HEK293 (cell line): Measurements from ENCODE around the gene XRN1.

Experiments
- CTCF ChIA-PET: fragments of 350-600 bp; formaldehyde crosslinking; extraction: SDS; loops from one replicate; lab custom pipeline; 2021; ENCODE audit warnings: antibody characterized with exemption; lab: Yijun Ruan, JAX
- POLR2A ChIA-PET: fragments of 300-600 bp; formaldehyde crosslinking; extraction: SDS; loops from one replicate; lab custom pipeline; 2020; ENCODE audit warnings: antibody characterized with exemption, inconsistent platforms; lab: Yijun Ruan, JAX
- H3K27ac ChIP-seq: fragments of 200-500 bp; sonication (Bioruptor generic); 2 replicates; pipeline ENCODE4 v1.5.1; 2014; ENCODE audit warnings: low read depth, low read length, control low read depth, inconsistent platforms; ENCODE audit errors: extremely low read depth
- H3K36me3 ChIP-seq, 2 experiments: fragments of 200-500 bp in 1 of 2; sonication (Bioruptor generic) in 1 of 2; 1 replicate in 1 of 2; 2 replicates in 1 of 2; pipeline ENCODE4 v1.5.1; 2014 to 2017; ENCODE audit warnings: inconsistent platforms in 2 of 2, low read length in 2 of 2; ENCODE audit not compliant: control insufficient read depth in 2 of 2, insufficient read depth in 1 of 2
- H3K4me1 ChIP-seq: fragments of 200-500 bp; sonication (Bioruptor generic); 2 replicates; pipeline ENCODE4 v1.5.1; 2014; ENCODE audit warnings: mild to moderate bottlenecking, low read length, inconsistent platforms; ENCODE audit not compliant: control insufficient read depth, insufficient read depth
- H3K4me3 ChIP-seq: 2 replicates; pipeline ENCODE4 v1.5.1; 2011; ENCODE audit warnings: low read depth, mild to moderate bottlenecking, control low read depth, low read length, moderate library complexity
- H3K9me3 ChIP-seq: fragments of 200-500 bp; sonication (Bioruptor generic); 2 replicates; pipeline ENCODE4 v1.5.1; 2014; ENCODE audit warnings: low read depth, low read length, inconsistent platforms; ENCODE audit not compliant: control insufficient read depth, insufficient read depth
- FEZF1 ChIP-seq: fragments of 450-650 bp; formaldehyde crosslinking; IDR thresholded peaks from 2 replicates; pipeline ENCODE4 v1.5.1; 2016; ENCODE audit warnings: missing biosample characterization, missing genetic modification characterization
- GLI2 ChIP-seq: fragments of 450-650 bp; formaldehyde crosslinking; IDR thresholded peaks from 2 replicates; pipeline ENCODE4; 2017; ENCODE audit warnings: missing biosample characterization, missing genetic modification characterization, low read depth, borderline replicate concordance
- GLI4 ChIP-seq: fragments of 450-650 bp; formaldehyde crosslinking; IDR thresholded peaks from 2 replicates; pipeline ENCODE4 v1.5.1; 2016; ENCODE audit warnings: missing biosample characterization, missing genetic modification characterization
- PBX3 ChIP-seq: sonication (generic); formaldehyde crosslinking; IDR thresholded peaks from 2 replicates; pipeline ENCODE4 v1.8.1; 2022; ENCODE audit warnings: mild to moderate bottlenecking, moderate library complexity, missing genetic modification reagents
- PRDM10 ChIP-seq: fragments of 450-650 bp; formaldehyde crosslinking; IDR thresholded peaks from 2 replicates; pipeline ENCODE4 v1.5.1; 2016; ENCODE audit warnings: missing biosample characterization, missing genetic modification characterization
- TSHZ1 ChIP-seq: fragments of 450-650 bp; formaldehyde crosslinking; IDR thresholded peaks from 2 replicates; pipeline ENCODE4 v1.5.1; 2016; ENCODE audit warnings: missing biosample characterization, missing genetic modification characterization, borderline replicate concordance
- WT1 ChIP-seq: fragments of 450-650 bp; formaldehyde crosslinking; IDR thresholded peaks from 2 replicates; pipeline ENCODE4 v1.5.1; 2016; ENCODE audit warnings: missing biosample characterization, missing genetic modification characterization
- ZBTB10 ChIP-seq: fragments of 450-650 bp; formaldehyde crosslinking; IDR thresholded peaks from 2 replicates; pipeline ENCODE4 v1.5.1; 2016; ENCODE audit warnings: missing biosample characterization, missing genetic modification characterization
- ZEB2 ChIP-seq: fragments of 450-650 bp; formaldehyde crosslinking; IDR thresholded peaks from 2 replicates; pipeline ENCODE4 v1.5.1; 2016; ENCODE audit warnings: missing biosample characterization, missing genetic modification characterization
- ZFHX2 ChIP-seq: fragments of 450-650 bp; formaldehyde crosslinking; conservative IDR thresholded peaks from 2 replicates; pipeline ENCODE4 v1.5.1; 2016; ENCODE audit warnings: missing biosample characterization, missing genetic modification characterization
- ZNF174 ChIP-seq: fragments of 450-650 bp; formaldehyde crosslinking; IDR thresholded peaks from 2 replicates; pipeline ENCODE4 v1.5.0; 2017; ENCODE audit warnings: missing biosample characterization, mild to moderate bottlenecking, missing genetic modification characterization
- ZNF324 ChIP-seq: fragments of 450-650 bp; formaldehyde crosslinking; IDR thresholded peaks from 2 replicates; pipeline ENCODE4 v1.5.1; 2016; ENCODE audit warnings: missing biosample characterization, missing genetic modification characterization
- ZNF416 ChIP-seq: fragments of 450-650 bp; formaldehyde crosslinking; IDR thresholded peaks from 2 replicates; pipeline ENCODE4 v1.5.1; 2016; ENCODE audit warnings: missing biosample characterization, missing genetic modification characterization
- ZNF433 ChIP-seq: fragments of 450-650 bp; formaldehyde crosslinking; IDR thresholded peaks from 2 replicates; pipeline ENCODE4 v1.5.1; 2016; ENCODE audit warnings: missing biosample characterization, missing genetic modification characterization, low read depth
- ZNF692 ChIP-seq: fragments of 450-650 bp; formaldehyde crosslinking; IDR thresholded peaks from 2 replicates; pipeline ENCODE4 v1.5.1; 2016; ENCODE audit warnings: missing biosample characterization, missing genetic modification characterization

Gene XRN1

GRCh38 chr3:142267269-142267668 is 180.6 kb downstream of the XRN1 start (continued):
- TF ChIP-seq ZNF324 (tag by site-specific recombination), result no peak
- TF ChIP-seq PBX3 (CRISPR knock-in tag), result no peak
- no peak for TF ChIP-seq ZNF416 (tag by site-specific recombination)
- TF ChIP-seq GLI2 (tag by site-specific recombination), result no peak
- no peak for TF ChIP-seq ZBTB10 (tag by site-specific recombination)
- no peak for TF ChIP-seq ZFHX2 (tag by site-specific recombination)
- no peak for TF ChIP-seq ZEB2 (tag by site-specific recombination)
- no peak for TF ChIP-seq TSHZ1 (tag by site-specific recombination)
- TF ChIP-seq, all 188 proteins: peak for 0

- POLR2A ChIA-PET, result no interaction called here
These were observed 184.7 kb downstream of the XRN1 start for GRCh38 chr3:142263112-142263511.

More at GRCh38 chr3:142263112-142263511, 184.7 kb downstream of the XRN1 start:
- no peaks in the 10 kb centered on the region for H3K4me1 ChIP-seq
- TF ChIP-seq GLI4 (tag by site-specific recombination) (no peak), FEZF1 (tag by site-specific recombination) (no peak), WT1 (tag by site-specific recombination) (no peak), PRDM10 (tag by site-specific recombination) (no peak), ZNF692 (tag by site-specific recombination) (no peak), ZNF433 (tag by site-specific recombination) (no peak), ZNF174 (tag by site-specific recombination) (no peak)
- TF ChIP-seq, all 188 proteins: peak for 0
- Histone ChIP-seq H3K9me3 (no peaks in the 10 kb centered on the region), H3K4me3 (no peak overlapping the region), H3K36me3 (no peaks in the 10 kb centered on the region), H3K27ac (no peak overlapping the region)
- CTCF ChIA-PET, result interaction anchor here (0.5 kb wide), 1 partner anchor 22 kb away, joined by 4 read pairs; no protein-coding TSS in a partner anchor
